H7 (cell line): Measurements from ENCODE around the gene ZC3HAV1. TPM values are rescaled to one million over a fixed set of nuclear protein-coding genes. Genes with fewer than 3 reads are reported as not detected.
"Not testable (repeated sequence)": the region's sequence is repeated elsewhere in the genome, so short reads cannot be mapped to it uniquely, and the experiment has no call there.

ENCODE experiments used
- DNase-seq: peaks from one replicate; pipeline ENCODE4 v3.0.0; 2012
- H3K27me3 ChIP-seq: 2 replicates; pipeline ENCODE4 v1.6.0; 2011; ENCODE audit warnings: mild to moderate bottlenecking, low read length; ENCODE audit not compliant: control insufficient read depth, insufficient read depth
- H3K36me3 ChIP-seq: replicated peaks from 2 replicates; pipeline ENCODE4 v1.5.1; 2011; ENCODE audit warnings: low read length; ENCODE audit not compliant: control insufficient read depth, insufficient read depth
- H3K4me3 ChIP-seq: 2 replicates; pipeline ENCODE4 v1.5.1; 2011; ENCODE audit warnings: low read depth, mild to moderate bottlenecking, control low read depth, low read length, moderate library complexity; ENCODE audit not compliant: insufficient read depth
- total RNA-seq: library from RNA; depleted of rRNA; stranded (reverse); fragments of >200 nt; shearing (Covaris generic); gene quantifications from 2 replicates; pipeline ENCODE4 v1.2.3, GENCODE V29; 2014

Gene ZC3HAV1
- total RNA-seq, 1 experiment from 2014 or later, result 30.9 TPM

GRCh38 chr7:139105484-139105883, 4.0 kb downstream of the ZC3HAV1 start:
- DNase-seq, result no peak
- H3K27me3 ChIP-seq, result peaks cover 5% of the 10 kb centered on the region; the same call in 1 of the 2 replicates
- H3K4me3 ChIP-seq, result no peak overlapping the region
- H3K36me3 ChIP-seq, result no peaks in the 10 kb centered on the region

GRCh38 chr7:139104091-139104450, 5.4 kb downstream of the ZC3HAV1 start:
- no peaks in the 10 kb centered on the region for H3K36me3 ChIP-seq
- no peaks in the 10 kb centered on the region; the same call in 1 of the 2 replicates for H3K27me3 ChIP-seq
- DNase-seq, result no peak
- H3K4me3 ChIP-seq, result no peak overlapping the region

GRCh38 chr7:139103057-139103815, 6.3 kb downstream of the ZC3HAV1 start:
- Histone ChIP-seq H3K36me3 (no peaks in the 10 kb centered on the region), H3K27me3 (no peaks in the 10 kb centered on the region), H3K4me3 (no peak overlapping the region)
- no peak for DNase-seq

- not testable (repeated sequence) for H3K36me3 ChIP-seq, DNase-seq, H3K27me3 ChIP-seq, H3K4me3 ChIP-seq
Observed at GRCh38 chr7:139101637-139102158, 7.8 kb downstream of the ZC3HAV1 start.

GRCh38 chr7:139099172-139099947, 10.2 kb downstream of the ZC3HAV1 start:
- H3K36me3 ChIP-seq, result no peaks in the 10 kb centered on the region
- H3K27me3 ChIP-seq, result no peaks in the 10 kb centered on the region
- no peak for DNase-seq
- no peak overlapping the region for H3K4me3 ChIP-seq

- peak; percentile 36 for DNase-seq
- no peak overlapping the region for H3K4me3 ChIP-seq
- H3K27me3 ChIP-seq, result no peaks in the 10 kb centered on the region
- H3K36me3 ChIP-seq, result no peaks in the 10 kb centered on the region
Observed at GRCh38 chr7:139095194-139095659, 14.3 kb downstream of the ZC3HAV1 start.

- no peak for DNase-seq
- Histone ChIP-seq H3K27me3 (no peaks in the 10 kb centered on the region), H3K4me3 (no peak overlapping the region), H3K36me3 (no peaks in the 10 kb centered on the region)
Observed at GRCh38 chr7:139094596-139094995, 14.9 kb downstream of the ZC3HAV1 start.

- Histone ChIP-seq H3K36me3 (no peaks in the 10 kb centered on the region), H3K4me3 (no peak overlapping the region), H3K27me3 (no peaks in the 10 kb centered on the region)
- no peak for DNase-seq
Observed at GRCh38 chr7:139094030-139094429, 15.5 kb downstream of the ZC3HAV1 start.

GRCh38 chr7:139093512-139093911, 16.0 kb downstream of the ZC3HAV1 start:
- H3K27me3 ChIP-seq, DNase-seq, H3K36me3 ChIP-seq, H3K4me3 ChIP-seq: not testable (repeated sequence)

- H3K4me3 ChIP-seq, result no peak overlapping the region
- no peak for DNase-seq
Observed at GRCh38 chr7:139092090-139092796, 17.3 kb downstream of the ZC3HAV1 start.

GRCh38 chr7:139091677-139091996, 17.9 kb downstream of the ZC3HAV1 start:
- Histone ChIP-seq H3K27me3 (no peaks in the 10 kb centered on the region), H3K36me3 (peaks cover 1% of the 10 kb centered on the region), H3K4me3 (no peak overlapping the region)
- DNase-seq, result no peak

More at GRCh38 chr7:139092090-139092796, 17.3 kb downstream of the ZC3HAV1 start:
- Histone ChIP-seq H3K36me3 (peaks cover 1% of the 10 kb centered on the region), H3K27me3 (no peaks in the 10 kb centered on the region)

GRCh38 chr7:139089118-139089517, 20.4 kb downstream of the ZC3HAV1 start:
- H3K36me3 ChIP-seq, result peaks cover 1% of the 10 kb centered on the region
- no peak overlapping the region for H3K4me3 ChIP-seq
- no peaks in the 10 kb centered on the region for H3K27me3 ChIP-seq
- no peak for DNase-seq

- Histone ChIP-seq H3K36me3 (peaks cover 6% of the 10 kb centered on the region), H3K27me3 (no peaks in the 10 kb centered on the region)
- DNase-seq, result no peak
Observed at GRCh38 chr7:139088268-139088667, 21.3 kb downstream of the ZC3HAV1 start.

GRCh38 chr7:139087212-139087611, 22.3 kb downstream of the ZC3HAV1 start:
- H3K4me3 ChIP-seq, result no peak overlapping the region

More at GRCh38 chr7:139088268-139088667, 21.3 kb downstream of the ZC3HAV1 start:
- no peak overlapping the region for H3K4me3 ChIP-seq

More at GRCh38 chr7:139087212-139087611, 22.3 kb downstream of the ZC3HAV1 start:
- DNase-seq, result no peak
- H3K27me3 ChIP-seq, result no peaks in the 10 kb centered on the region
- peaks cover 7% of the 10 kb centered on the region for H3K36me3 ChIP-seq
